Gastrocnemius medialis (tissue), 4 donors: ENCODE results near the gene NEK2. TPM values are rescaled to one million over a fixed set of nuclear protein-coding genes. Genes with fewer than 3 reads are reported as not detected.
A peak's percentile ranks its signal among the peaks of the same experiment; 100 is the strongest.

ENCODE experiments used
- ATAC-seq, 2 donors: fragments of 150-250 bp; one replicate each; pipeline ENCODE4 v1.9.1; 2016
- DNase-seq, 2 donors: peaks; one replicate each; pipeline ENCODE4 v3.0.0-alpha.2; 2019
- H3K27ac ChIP-seq, 4 donors: fragments of 200-600 bp; sonication (generic); 1 replicate in 1 of 4; 2 replicates in 3 of 4; pipeline ENCODE4 v1.5.1; 2016 to 2018; ENCODE audit warnings: mild to moderate bottlenecking in 2 of 4, moderate library complexity in 1 of 4
- H3K27me3 ChIP-seq, 3 donors: fragments of 200-600 bp; sonication (generic) in 2 of 3; 1 replicate in 1 of 3; 2 replicates in 2 of 3; pipeline versions ENCODE4 v1.5.1 to v1.6.0; 2016 to 2019; ENCODE audit warnings: mild to moderate bottlenecking in 1 of 3, moderate library complexity in 1 of 3
- H3K36me3 ChIP-seq, 2 donors: fragments of 200-600 bp; sonication (generic) in 1 of 2; one replicate each; pipeline ENCODE4 v1.5.1; 2017 to 2018
- H3K4me1 ChIP-seq, 2 donors: fragments of 200-600 bp; sonication (generic) in 1 of 2; one replicate each; pipeline ENCODE4 v1.5.1; 2016 to 2017; ENCODE audit warnings: mild to moderate bottlenecking in 2 of 2
- H3K4me3 ChIP-seq, 4 donors: fragments of 200-600 bp; sonication (generic) in 3 of 4; 1 replicate in 1 of 4; 2 replicates in 3 of 4; pipeline ENCODE4 v1.5.1; 2016 to 2019; ENCODE audit warnings: mild to moderate bottlenecking in 2 of 4
- H3K9me3 ChIP-seq, 3 donors: fragments of 200-600 bp; sonication (generic) in 2 of 3; 1 replicate in 1 of 3; 2 replicates in 2 of 3; pipeline ENCODE4 v1.5.1; 2016 to 2019
- POLR2A ChIP-seq, 2 donors: fragments of 450-650 bp; IDR thresholded peaks; one replicate each; pipeline ENCODE4 v1.6.1; 2017; ENCODE audit warnings: antibody characterized with exemption in 2 of 2, mild to moderate bottlenecking in 2 of 2, moderate library complexity in 2 of 2
- in situ Hi-C, 4 donors: fragments of 200-750 bp; cut with MboI; loops; one replicate each; pipeline versions ENCODE4 v1.15.0 to v1.8.0; 2017; ENCODE audit warnings: low sequenced_read_pairs in 4 of 4
- intact Hi-C: fragments of 100-400 bp; cut with DNase I; formaldehyde crosslinking; loops from one replicate; pipeline ENCODE4 v1.15.1; 2023; ENCODE audit warnings: low total_unique reads
- total RNA-seq, 4 donors: library from RNA; depleted of rRNA; stranded (reverse); fragments of >200 nt; gene quantifications; one replicate each; pipeline versions ENCODE4 v1.1.0 to v1.2.3, GENCODE V29; 2016
- TF ChIP-seq, protein P1 (sequence below), 5 experiments: fragments of 450-650 bp in 3 of 5; fragments of 200-600 bp in 2 of 5; sonication (generic) in 2 of 5; IDR thresholded peaks in 4 of 5; conservative IDR thresholded peaks in 1 of 5; 1 replicate in 4 of 5; 2 replicates in 1 of 5; pipeline ENCODE4 v1.5.1; 2016 to 2019; ENCODE audit warnings: antibody characterized with exemption in 5 of 5, mild to moderate bottlenecking in 3 of 5, moderate library complexity in 3 of 5

The NEK2 gene
- total RNA-seq, 4 donors from 2014 or later, result not detected

DNA sequence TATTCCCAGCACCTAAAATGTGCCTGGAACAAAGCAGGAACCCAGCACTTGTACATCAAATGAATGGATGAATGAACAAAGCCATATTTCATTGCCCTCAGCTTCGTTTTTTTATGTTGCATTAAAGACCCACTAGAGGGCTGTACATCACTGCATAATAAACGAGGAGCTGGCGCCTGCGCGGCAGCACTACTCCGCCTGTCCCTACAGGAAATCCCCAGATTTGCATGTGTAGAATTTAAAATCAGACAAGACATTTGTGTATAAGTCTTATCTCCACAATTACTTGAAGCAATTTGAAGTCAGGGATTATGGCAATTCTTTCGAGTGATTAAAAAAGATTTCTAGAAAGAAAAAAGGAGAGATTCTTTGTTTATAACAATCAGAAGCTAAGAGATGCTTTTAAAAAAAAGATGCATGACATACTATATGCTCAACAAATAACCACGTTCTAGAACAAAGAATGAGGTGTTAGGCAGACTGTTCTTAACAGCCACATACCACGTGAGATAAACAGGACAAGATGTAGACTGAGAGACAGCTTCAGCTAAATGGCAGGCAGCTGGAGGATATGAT is 5.4 kb upstream of the NEK2 start:
- no peaks in the 10 kb centered on the region for H3K27me3 ChIP-seq
- no peaks in the 10 kb centered on the region for H3K36me3 ChIP-seq
- TF ChIP-seq POLR2A (IDR thresholded peaks at IDR 0.05), result no peak
- TF ChIP-seq, protein P1, sequence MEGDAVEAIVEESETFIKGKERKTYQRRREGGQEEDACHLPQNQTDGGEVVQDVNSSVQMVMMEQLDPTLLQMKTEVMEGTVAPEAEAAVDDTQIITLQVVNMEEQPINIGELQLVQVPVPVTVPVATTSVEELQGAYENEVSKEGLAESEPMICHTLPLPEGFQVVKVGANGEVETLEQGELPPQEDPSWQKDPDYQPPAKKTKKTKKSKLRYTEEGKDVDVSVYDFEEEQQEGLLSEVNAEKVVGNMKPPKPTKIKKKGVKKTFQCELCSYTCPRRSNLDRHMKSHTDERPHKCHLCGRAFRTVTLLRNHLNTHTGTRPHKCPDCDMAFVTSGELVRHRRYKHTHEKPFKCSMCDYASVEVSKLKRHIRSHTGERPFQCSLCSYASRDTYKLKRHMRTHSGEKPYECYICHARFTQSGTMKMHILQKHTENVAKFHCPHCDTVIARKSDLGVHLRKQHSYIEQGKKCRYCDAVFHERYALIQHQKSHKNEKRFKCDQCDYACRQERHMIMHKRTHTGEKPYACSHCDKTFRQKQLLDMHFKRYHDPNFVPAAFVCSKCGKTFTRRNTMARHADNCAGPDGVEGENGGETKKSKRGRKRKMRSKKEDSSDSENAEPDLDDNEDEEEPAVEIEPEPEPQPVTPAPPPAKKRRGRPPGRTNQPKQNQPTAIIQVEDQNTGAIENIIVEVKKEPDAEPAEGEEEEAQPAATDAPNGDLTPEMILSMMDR (IDR thresholded peaks at IDR 0.05 in 4 of 5, conservative IDR thresholded peaks at IDR 0.05 in 1 of 5), result peak; percentile 38 to 75 (median 62)
- no peaks in the 10 kb centered on the region for H3K9me3 ChIP-seq
- no peak overlapping the region for H3K4me3 ChIP-seq
- in situ Hi-C loops, result loop anchor here in 2 of 4 donors (10.0 to 25.0 kb wide), 4 partner anchors 154 to 756 kb away; partner anchors contain the start of genes DTL (in 1 of the 2), INTS7 (in 1 of the 2), LPGAT1 (in 1 of the 2) and NENF (in 1 of the 2)
- ATAC-seq (peak; percentile 75 to 84), DNase-seq (peak; percentile 15 to 44)
- intact Hi-C loops, result loop anchor here (1.0 to 5.0 kb wide), 3 partner anchors 149 to 686 kb away; partner anchors contain the start of gene LPGAT1
- H3K4me1 ChIP-seq, result peaks cover under 1 to 2% of the 10 kb centered on the region in 2 donors
- H3K27ac ChIP-seq, result no peak overlapping the region

DNA sequence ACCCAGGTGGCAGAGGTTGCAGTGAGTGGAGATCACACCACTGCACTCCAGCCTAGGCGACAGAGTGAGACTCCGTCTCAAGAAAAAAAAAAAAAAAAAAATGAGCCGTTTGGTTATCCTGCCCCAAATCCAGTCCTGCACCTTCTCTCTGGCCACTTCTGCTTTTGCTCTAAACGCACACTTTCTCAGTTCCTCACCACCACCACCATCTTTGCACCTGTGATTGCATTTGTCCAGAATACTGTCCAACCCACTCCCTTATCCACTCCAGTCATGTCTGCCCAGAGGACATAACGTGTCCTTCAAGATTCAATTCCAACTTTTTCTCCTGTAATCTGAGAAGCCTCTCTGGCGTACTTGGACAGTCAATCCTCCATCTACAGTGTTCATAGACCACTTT is 2.2 kb upstream of the NEK2 start:
- no peak for DNase-seq
- H3K9me3 ChIP-seq, result no peaks in the 10 kb centered on the region
- H3K27ac ChIP-seq, result no peak overlapping the region
- intact Hi-C loops (loop anchor here (2.0 kb wide), 1 partner anchor 267 kb away; no protein-coding TSS in a partner anchor), in situ Hi-C loops (loop anchor here in 2 of 4 donors (10.0 to 25.0 kb wide), 4 partner anchors 157 to 760 kb away; partner anchors contain the start of genes DTL (in 1 of the 2), INTS7 (in 1 of the 2), LPGAT1 (in 1 of the 2) and NENF (in 1 of the 2))
- no peak overlapping the region for H3K4me3 ChIP-seq
- peaks cover 8 to 12% of the 10 kb centered on the region in 2 donors for H3K4me1 ChIP-seq
- TF ChIP-seq, protein P1 (IDR thresholded peaks at IDR 0.05 in 4 of 5, conservative IDR thresholded peaks at IDR 0.05 in 1 of 5), result no peak
- no peak for TF ChIP-seq POLR2A (IDR thresholded peaks at IDR 0.05)
- no peaks in the 10 kb centered on the region for H3K36me3 ChIP-seq
- ATAC-seq, result no peak
- H3K27me3 ChIP-seq, result no peaks in the 10 kb centered on the region

DNA sequence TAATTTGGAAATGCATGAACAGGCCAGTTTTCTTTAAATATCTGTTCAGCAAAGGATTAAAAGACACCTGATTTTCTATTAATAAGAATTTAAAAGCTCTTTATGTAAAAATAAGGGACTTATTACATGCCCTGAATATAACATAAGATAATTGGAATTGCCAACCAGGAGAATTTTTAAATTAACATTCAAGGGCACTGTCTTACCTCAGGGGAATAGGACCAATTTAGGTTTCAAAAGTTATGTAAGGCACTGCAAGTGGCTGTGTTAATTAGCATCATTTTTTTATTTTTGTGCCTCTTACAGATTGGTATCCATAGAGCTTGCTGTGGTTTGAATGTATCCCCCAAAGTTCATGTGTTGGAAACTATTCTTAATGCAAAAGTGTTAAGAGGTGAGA is 1.3 kb upstream of the NEK2 start:
- in situ Hi-C loops, result loop anchor here in 2 of 4 donors (10.0 to 25.0 kb wide), 4 partner anchors 158 to 761 kb away; partner anchors contain the start of genes DTL (in 1 of the 2), INTS7 (in 1 of the 2), LPGAT1 (in 1 of the 2) and NENF (in 1 of the 2)
- H3K36me3 ChIP-seq, result no peaks in the 10 kb centered on the region
- H3K27me3 ChIP-seq, result no peaks in the 10 kb centered on the region
- peaks cover 8 to 12% of the 10 kb centered on the region in 2 donors for H3K4me1 ChIP-seq
- intact Hi-C loops, result loop anchor here (2.0 kb wide), 1 partner anchor 268 kb away; no protein-coding TSS in a partner anchor
- no peak overlapping the region for H3K4me3 ChIP-seq
- DNase-seq (no peak), ATAC-seq (no peak)
- no peak overlapping the region for H3K27ac ChIP-seq
- H3K9me3 ChIP-seq, result no peaks in the 10 kb centered on the region
- no peak for TF ChIP-seq POLR2A (IDR thresholded peaks at IDR 0.05)
- TF ChIP-seq, protein P1 (IDR thresholded peaks at IDR 0.05 in 4 of 5, conservative IDR thresholded peaks at IDR 0.05 in 1 of 5), result no peak

DNA sequence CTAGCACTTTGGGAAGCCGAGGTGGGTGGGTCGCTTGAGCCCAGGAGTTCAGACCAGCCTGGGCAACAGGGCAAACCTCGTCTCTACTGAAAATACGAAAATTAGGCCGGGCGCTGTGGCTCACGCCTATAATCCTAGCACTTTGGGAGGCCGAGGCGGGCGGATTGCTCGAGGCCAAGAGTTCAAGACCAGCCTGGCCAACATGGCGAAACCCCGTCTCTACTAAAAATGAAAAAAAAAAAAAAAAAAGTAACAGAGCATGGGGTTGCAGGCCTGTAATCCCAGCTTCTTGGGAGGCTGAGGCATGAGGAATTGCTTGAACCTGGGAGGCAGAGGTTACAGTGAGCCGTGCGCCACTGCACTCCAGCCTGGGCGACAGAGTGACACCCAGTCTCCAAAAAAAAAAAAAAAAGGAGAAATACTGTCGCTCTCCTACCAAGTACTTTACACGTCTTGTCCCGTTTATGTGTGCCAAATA is 724 bp upstream of the NEK2 start:
- ATAC-seq, result no peak
- no peaks in the 10 kb centered on the region for H3K9me3 ChIP-seq
- H3K27ac ChIP-seq, result no peak overlapping the region
- peaks cover 0 to 3% (median 0%) of the 10 kb centered on the region in 3 donors for H3K27me3 ChIP-seq
- H3K36me3 ChIP-seq, result no peaks in the 10 kb centered on the region
- DNase-seq, result no peak
- H3K4me1 ChIP-seq, result peaks cover 8 to 12% of the 10 kb centered on the region in 2 donors
- no peak for TF ChIP-seq POLR2A (IDR thresholded peaks at IDR 0.05)
- TF ChIP-seq, protein P1 (IDR thresholded peaks at IDR 0.05 in 4 of 5, conservative IDR thresholded peaks at IDR 0.05 in 1 of 5), result no peak
- H3K4me3 ChIP-seq, result peak overlapping the region; percentile 48 to 74 (median 52)
- in situ Hi-C loops (loop anchor here in 2 of 4 donors (10.0 to 25.0 kb wide), 4 partner anchors 159 to 761 kb away; partner anchors contain the start of genes DTL (in 1 of the 2), INTS7 (in 1 of the 2), LPGAT1 (in 1 of the 2) and NENF (in 1 of the 2)), intact Hi-C loops (loop anchor here (2.0 kb wide), 1 partner anchor 269 kb away; no protein-coding TSS in a partner anchor)
